ENCODE measurements around the gene GRWD1. TPM values are rescaled to one million over a fixed set of nuclear protein-coding genes. Genes with fewer than 3 reads are reported as not detected.

Gene GRWD1
- polyA plus RNA-seq, 6 donors from 2014 or later: 27.8 to 44.8 (median 37.1) TPM

GRCh38 chr19:48469934-48470680 is 24.3 kb downstream of the GRWD1 start:
- H3K27ac Mint-ChIP-seq: peak overlapping the region in 4 of 6 donors; percentile 77 to 86 (median 83)

GRCh38 chr19:48470856-48471255 is 25.1 kb downstream of the GRWD1 start:
- H3K27ac Mint-ChIP-seq: peak overlapping the region in 3 of 6 donors; percentile 34 to 57 (median 38)
- H3K36me3 Mint-ChIP-seq: peaks cover 4 to 16% of the 10 kb centered on the region in 2 donors
- DNase-seq (no peak), ATAC-seq (ENCODE audit: low read depth in 2 of 2) (no peak)
- peak overlapping the region; percentile 13 to 96 (median 82) for H3K4me3 Mint-ChIP-seq
- no peaks in the 10 kb centered on the region for H3K27me3 Mint-ChIP-seq
- H3K9me3 Mint-ChIP-seq: no peaks in the 10 kb centered on the region
- H3K4me1 Mint-ChIP-seq: peaks cover 18 to 35% (median 28%) of the 10 kb centered on the region in 3 donors

More at GRCh38 chr19:48469934-48470680, 24.3 kb downstream of the GRWD1 start:
- DNase-seq (no peak), ATAC-seq (ENCODE audit: low read depth in 2 of 2) (no peak)
- Mint-ChIP-seq H3K4me3 (peak overlapping the region; percentile 85 to 96 (median 94)), H3K4me1 (peaks cover 18 to 33% (median 28%) of the 10 kb centered on the region in 3 donors), H3K9me3 (no peaks in the 10 kb centered on the region), H3K27me3 (no peaks in the 10 kb centered on the region), H3K36me3 (peaks cover 4 to 16% of the 10 kb centered on the region in 2 donors)

- Mint-ChIP-seq H3K4me3 (peak overlapping the region in 2 of 8 donors; percentile 39 to 88), H3K9me3 (no peaks in the 10 kb centered on the region), H3K36me3 (peaks cover 4 to 16% of the 10 kb centered on the region in 2 donors)
Measured at GRCh38 chr19:48471836-48472235, 26.1 kb downstream of the GRWD1 start.

GRCh38 chr19:48473161-48473966 is 27.6 kb downstream of the GRWD1 start:
- Mint-ChIP-seq H3K36me3 (peaks cover 4 to 16% of the 10 kb centered on the region in 2 donors), H3K9me3 (no peaks in the 10 kb centered on the region), H3K4me3 (peak overlapping the region in 1 of 8 donors; percentile 78), H3K4me1 (peaks cover 14 to 28% (median 20%) of the 10 kb centered on the region in 3 donors), H3K27me3 (no peaks in the 10 kb centered on the region), H3K27ac (peak overlapping the region in 1 of 6 donors; percentile 38)
- DNase-seq: no peak
- no peak for ATAC-seq (ENCODE audit: low read depth in 2 of 2)

More at GRCh38 chr19:48471836-48472235, 26.1 kb downstream of the GRWD1 start:
- no peak for DNase-seq
- ATAC-seq (ENCODE audit: low read depth in 2 of 2): no peak
- Mint-ChIP-seq H3K27me3 (no peaks in the 10 kb centered on the region), H3K4me1 (peaks cover 18 to 35% (median 28%) of the 10 kb centered on the region in 3 donors), H3K27ac (no peak overlapping the region)

- DNase-seq: no peak
Measured at GRCh38 chr19:48474084-48474592, 28.4 kb downstream of the GRWD1 start.

GRCh38 chr19:48475369-48476068 is 29.7 kb downstream of the GRWD1 start:
- no peak for DNase-seq
- Mint-ChIP-seq H3K9me3 (no peaks in the 10 kb centered on the region), H3K36me3 (peaks cover 4 to 15% of the 10 kb centered on the region in 2 donors), H3K27ac (peak overlapping the region in 1 of 6 donors; percentile 30), H3K4me3 (peak overlapping the region in 1 of 8 donors; percentile 42), H3K4me1 (peaks cover 14 to 21% (median 17%) of the 10 kb centered on the region in 3 donors), H3K27me3 (no peaks in the 10 kb centered on the region)
- ATAC-seq (ENCODE audit: low read depth in 2 of 2): no peak

More at GRCh38 chr19:48474084-48474592, 28.4 kb downstream of the GRWD1 start:
- no peaks in the 10 kb centered on the region for H3K27me3 Mint-ChIP-seq
- H3K27ac Mint-ChIP-seq: peak overlapping the region in 1 of 6 donors; percentile 37
- peaks cover 14 to 21% (median 18%) of the 10 kb centered on the region in 3 donors for H3K4me1 Mint-ChIP-seq
- H3K9me3 Mint-ChIP-seq: no peaks in the 10 kb centered on the region
- ATAC-seq (ENCODE audit: low read depth in 2 of 2): no peak
- peak overlapping the region in 1 of 8 donors; percentile 42 for H3K4me3 Mint-ChIP-seq
- peaks cover 4 to 16% of the 10 kb centered on the region in 2 donors for H3K36me3 Mint-ChIP-seq

- Mint-ChIP-seq H3K9me3 (no peaks in the 10 kb centered on the region), H3K27me3 (no peaks in the 10 kb centered on the region), H3K4me3 (no peak overlapping the region), H3K36me3 (peaks cover 4 to 9% of the 10 kb centered on the region in 2 donors), H3K27ac (peak overlapping the region in 1 of 6 donors; percentile 15), H3K4me1 (peaks cover 15 to 21% (median 19%) of the 10 kb centered on the region in 3 donors)
- ATAC-seq (ENCODE audit: low read depth in 2 of 2) (no peak), DNase-seq (no peak)
Measured at GRCh38 chr19:48476176-48476575, 30.4 kb downstream of the GRWD1 start.

- H3K9me3 Mint-ChIP-seq: no peaks in the 10 kb centered on the region
- no peak for ATAC-seq (ENCODE audit: low read depth in 2 of 2)
Measured at GRCh38 chr19:48477067-48477685, 31.4 kb downstream of the GRWD1 start.

GRCh38 chr19:48477698-48478338 is 32.0 kb downstream of the GRWD1 start:
- Mint-ChIP-seq H3K4me1 (peaks cover 13 to 19% (median 15%) of the 10 kb centered on the region in 3 donors), H3K4me3 (peak overlapping the region in 1 of 8 donors; percentile 15), H3K36me3 (peaks cover 4 to 8% of the 10 kb centered on the region in 2 donors), H3K9me3 (no peaks in the 10 kb centered on the region), H3K27ac (no peak overlapping the region), H3K27me3 (no peaks in the 10 kb centered on the region)
- no peak for DNase-seq
- ATAC-seq (ENCODE audit: low read depth in 2 of 2): no peak

More at GRCh38 chr19:48477067-48477685, 31.4 kb downstream of the GRWD1 start:
- Mint-ChIP-seq H3K4me3 (peak overlapping the region in 2 of 8 donors; percentile 25 to 29), H3K4me1 (peaks cover 15 to 19% (median 16%) of the 10 kb centered on the region in 3 donors), H3K36me3 (peaks cover 4 to 8% of the 10 kb centered on the region in 2 donors), H3K27ac (no peak overlapping the region), H3K27me3 (no peaks in the 10 kb centered on the region)
- no peak for DNase-seq

- Mint-ChIP-seq H3K9me3 (no peaks in the 10 kb centered on the region), H3K27me3 (peaks cover 0 to 3% (median 0%) of the 10 kb centered on the region in 3 donors), H3K4me3 (peak overlapping the region in 2 of 8 donors; percentile 77 to 86), H3K4me1 (peaks cover 13 to 19% (median 15%) of the 10 kb centered on the region in 3 donors), H3K36me3 (peaks cover 4 to 8% of the 10 kb centered on the region in 2 donors), H3K27ac (no peak overlapping the region)
- DNase-seq (no peak), ATAC-seq (ENCODE audit: low read depth in 2 of 2) (no peak)
Measured at GRCh38 chr19:48478339-48479256, 32.8 kb downstream of the GRWD1 start.

GRCh38 chr19:48479686-48480085 is 33.9 kb downstream of the GRWD1 start:
- Mint-ChIP-seq H3K36me3 (peaks cover 0 to under 1% of the 10 kb centered on the region in 2 donors), H3K27ac (peak overlapping the region in 2 of 6 donors; percentile 42 to 88), H3K9me3 (no peaks in the 10 kb centered on the region), H3K27me3 (peaks cover 0 to 12% (median 0%) of the 10 kb centered on the region in 3 donors), H3K4me3 (peak overlapping the region; percentile 77 to 94 (median 91)), H3K4me1 (peaks cover 15 to 19% (median 18%) of the 10 kb centered on the region in 3 donors)
- ATAC-seq (ENCODE audit: low read depth in 2 of 2) (no peak), DNase-seq (no peak)
